ENCODE results near the gene LTBP1. TPM values are rescaled to one million over a fixed set of nuclear protein-coding genes. Genes with fewer than 3 reads are reported as not detected.

LTBP1 gene
- polyA plus RNA-seq, 1 donor (not counting 4 experiments of a cell fraction or from before 2014, with no cell fraction given) = 9.2 TPM

GRCh38 chr2:33137331-33137730 is 190.6 kb downstream of the LTBP1 start:
- Histone ChIP-seq H3K4me1 (ENCODE audit: control insufficient read depth, extremely low read depth, insufficient read depth, low read length) (peaks cover 22% of the 10 kb centered on the region), H3K9me3 (ENCODE audit: control insufficient read depth, low read depth, low read length) (no peaks in the 10 kb centered on the region), H3K9me1 (ENCODE audit: control insufficient read depth, extremely low read depth, insufficient read depth, low read length) (no peaks in the 10 kb centered on the region), H3K27ac (ENCODE audit: control insufficient read depth, insufficient read depth, low read length) (no peak overlapping the region), H3K27me3 (ENCODE audit: control insufficient read depth, extremely low read depth, insufficient read depth, low read length) (no peaks in the 10 kb centered on the region), H3K4me2 (ENCODE audit: control insufficient read depth, extremely low read depth, insufficient read depth, low read depth, low read length) (no peak overlapping the region), H4K20me1 (ENCODE audit: control insufficient read depth, extremely low read depth, insufficient read depth, low read length) (no peaks in the 10 kb centered on the region), H3K79me2 (ENCODE audit: control insufficient read depth, insufficient read depth, low read length) (no peaks in the 10 kb centered on the region), H2AFZ (ENCODE audit: control insufficient read depth, low read length) (no peak overlapping the region), H3K4me3 (ENCODE audit: control insufficient read depth in 2 of 3, extremely low read depth in 1 of 3, insufficient read depth in 2 of 3, low read depth in 1 of 3, low read length in 3 of 3) (no peak overlapping the region), H3K36me3 (ENCODE audit: control insufficient read depth in 2 of 2, extremely low read depth in 1 of 2, insufficient read depth in 2 of 2, low read length in 2 of 2) (peaks cover 0 to 1% of the 10 kb centered on the region in 2 experiments), H3K9ac (ENCODE audit: control insufficient read depth, extremely low read depth, insufficient read depth, low read length) (no peak overlapping the region)
- TF ChIP-seq CTCF (optimal IDR thresholded peaks at IDR 0.05 in 1 of 3, IDR thresholded peaks at IDR 0.05 in 1 of 3, conservative IDR thresholded peaks at IDR 0.05 in 1 of 3; ENCODE audit: extremely low read depth in 1 of 3, insufficient read depth in 2 of 3, low read length in 3 of 3) (no peak), EZH2 (IDR thresholded peaks at IDR 0.05; ENCODE audit: low read length) (no peak)
- FAIRE-seq = no peak
- dilution Hi-C loops (cut with MboI; ENCODE audit: extremely low pct_ligation_motif_present, low sequenced_read_pairs) = no loop called here
- DNase-seq (ENCODE audit: low read depth, low spot score) = no peak

DNA sequence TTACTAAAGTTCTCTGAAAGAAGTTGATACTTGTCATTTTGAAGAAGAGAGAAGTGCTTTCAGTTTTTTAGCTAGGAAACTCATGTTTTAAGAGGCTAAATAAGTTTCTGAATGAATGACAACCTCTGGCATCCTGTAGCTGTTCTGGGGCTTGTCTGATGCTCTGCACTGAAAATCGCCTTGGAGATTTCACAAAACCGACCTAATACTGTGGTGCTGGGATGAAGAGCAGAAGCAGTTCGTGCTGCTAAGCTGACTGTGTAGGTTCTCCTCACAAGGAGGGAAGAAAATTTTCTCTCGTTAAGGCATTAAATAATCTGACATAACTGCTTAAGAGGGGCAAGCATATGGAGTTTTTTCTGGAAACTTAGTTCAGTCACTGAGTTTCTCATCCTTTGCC is 193.2 kb downstream of the LTBP1 start:
- Histone ChIP-seq H3K9ac (ENCODE audit: control insufficient read depth, extremely low read depth, insufficient read depth, low read length) (no peak overlapping the region), H3K79me2 (ENCODE audit: control insufficient read depth, insufficient read depth, low read length) (no peaks in the 10 kb centered on the region), H3K4me3 (ENCODE audit: control insufficient read depth in 2 of 3, extremely low read depth in 1 of 3, insufficient read depth in 2 of 3, low read depth in 1 of 3, low read length in 3 of 3) (no peak overlapping the region), H2AFZ (ENCODE audit: control insufficient read depth, low read length) (no peak overlapping the region), H3K4me2 (ENCODE audit: control insufficient read depth, extremely low read depth, insufficient read depth, low read depth, low read length) (no peak overlapping the region), H3K4me1 (ENCODE audit: control insufficient read depth, extremely low read depth, insufficient read depth, low read length) (peaks cover 8% of the 10 kb centered on the region), H3K9me1 (ENCODE audit: control insufficient read depth, extremely low read depth, insufficient read depth, low read length) (no peaks in the 10 kb centered on the region), H4K20me1 (ENCODE audit: control insufficient read depth, extremely low read depth, insufficient read depth, low read length) (no peaks in the 10 kb centered on the region), H3K36me3 (ENCODE audit: control insufficient read depth in 2 of 2, extremely low read depth in 1 of 2, insufficient read depth in 2 of 2, low read length in 2 of 2) (peaks cover 0 to 1% of the 10 kb centered on the region in 2 experiments), H3K27me3 (ENCODE audit: control insufficient read depth, extremely low read depth, insufficient read depth, low read length) (no peaks in the 10 kb centered on the region), H3K9me3 (ENCODE audit: control insufficient read depth, low read depth, low read length) (no peaks in the 10 kb centered on the region), H3K27ac (ENCODE audit: control insufficient read depth, insufficient read depth, low read length) (no peak overlapping the region)
- TF ChIP-seq CTCF (optimal IDR thresholded peaks at IDR 0.05 in 1 of 3, IDR thresholded peaks at IDR 0.05 in 1 of 3, conservative IDR thresholded peaks at IDR 0.05 in 1 of 3; ENCODE audit: extremely low read depth in 1 of 3, insufficient read depth in 2 of 3, low read length in 3 of 3) (no peak), EZH2 (IDR thresholded peaks at IDR 0.05; ENCODE audit: low read length) (no peak)
- DNase-seq (ENCODE audit: low read depth, low spot score) (no peak), FAIRE-seq (no peak)
- dilution Hi-C loops (cut with MboI; ENCODE audit: extremely low pct_ligation_motif_present, low sequenced_read_pairs) = no loop called here

Data from keratinocyte (primary cell).